Retina (tissue), 1 donor: ENCODE measurements around the gene BMPR1B.

Source experiments
- DNase-seq: peaks from one replicate; pipeline ENCODE4 v3.0.0-alpha.2; 2016

The BMPR1B gene

GRCh38 chr4:95198961-95199360 is 441.2 kb downstream of the BMPR1B start:
- no peak for DNase-seq

- DNase-seq = no peak
Observed at GRCh38 chr4:95204267-95204844, 446.6 kb downstream of the BMPR1B start.

DNA sequence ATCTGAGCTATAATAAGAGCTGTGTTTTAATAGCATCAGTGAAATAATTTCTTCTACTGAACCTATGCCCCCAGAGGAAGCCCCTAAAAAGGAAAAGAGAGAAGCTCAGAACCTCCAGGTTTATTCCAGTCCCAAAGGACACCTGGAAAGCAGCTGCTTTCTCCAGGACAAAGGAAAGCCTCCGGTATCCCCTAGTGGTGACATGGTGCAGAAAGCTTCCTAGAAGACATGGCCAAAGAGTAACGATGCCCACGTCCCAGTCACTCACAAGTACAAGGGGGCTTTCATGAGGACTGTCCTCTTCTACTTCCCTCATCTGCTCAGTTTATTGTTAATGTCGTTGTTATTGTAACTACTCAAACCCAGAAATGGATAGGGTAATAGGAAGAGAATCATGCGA is 447.1 kb downstream of the BMPR1B start:
- no peak for DNase-seq
